IPS-NIHi7 (cell line): Measurements from ENCODE around the gene GOLGA3.
"Not testable (repeated sequence)": the region's sequence is repeated elsewhere in the genome, so short reads cannot be mapped to it uniquely, and the experiment has no call there.

Experiments used
- DNase-seq: peaks from one replicate; pipeline ENCODE4 v3.0.0; 2012; ENCODE audit warnings: mixed read lengths; ENCODE audit errors: extremely low spot score

GOLGA3 gene

GRCh38 chr12:132842449-132843045, 13.9 kb upstream of the GOLGA3 start:
- DNase-seq, result no peak

- no peak for DNase-seq
These were observed 12.5 kb upstream of the GOLGA3 start for GRCh38 chr12:132841151-132841550.

- no peak for DNase-seq
These were observed 11.9 kb upstream of the GOLGA3 start for GRCh38 chr12:132840536-132840935.

DNA sequence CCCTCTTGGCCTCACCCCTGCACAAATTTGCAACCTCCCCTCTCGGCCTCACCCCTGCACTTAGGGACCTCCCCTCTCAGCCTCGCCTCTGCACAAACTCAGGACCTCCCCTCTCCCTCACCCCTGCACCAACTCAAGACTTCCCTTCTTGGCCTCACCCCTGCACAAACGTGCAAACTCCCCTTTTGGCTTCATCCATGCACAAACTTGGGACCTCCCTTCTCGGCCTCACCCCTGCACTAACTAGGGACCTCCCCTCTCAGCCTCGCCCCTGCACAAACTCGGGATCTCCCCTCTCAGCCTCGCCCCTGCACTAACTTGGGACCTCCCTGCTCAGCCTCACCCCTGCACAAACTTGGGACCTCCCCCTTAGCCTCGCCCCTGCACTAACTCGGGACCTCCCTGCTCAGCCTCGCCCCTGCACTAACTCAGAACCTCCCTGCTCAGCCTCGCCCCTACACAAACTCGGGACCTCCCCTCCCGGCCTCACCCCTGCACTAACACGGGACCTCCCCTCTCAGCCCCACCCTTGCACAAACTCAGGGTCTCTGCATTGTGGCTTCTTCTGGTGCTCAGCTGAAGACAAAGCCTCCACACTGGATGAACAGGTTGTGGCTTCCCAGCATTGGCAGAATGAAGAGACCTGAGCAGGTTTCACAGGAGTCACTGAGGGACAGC, 11.0 kb upstream of the GOLGA3 start:
- DNase-seq, result no peak

DNA sequence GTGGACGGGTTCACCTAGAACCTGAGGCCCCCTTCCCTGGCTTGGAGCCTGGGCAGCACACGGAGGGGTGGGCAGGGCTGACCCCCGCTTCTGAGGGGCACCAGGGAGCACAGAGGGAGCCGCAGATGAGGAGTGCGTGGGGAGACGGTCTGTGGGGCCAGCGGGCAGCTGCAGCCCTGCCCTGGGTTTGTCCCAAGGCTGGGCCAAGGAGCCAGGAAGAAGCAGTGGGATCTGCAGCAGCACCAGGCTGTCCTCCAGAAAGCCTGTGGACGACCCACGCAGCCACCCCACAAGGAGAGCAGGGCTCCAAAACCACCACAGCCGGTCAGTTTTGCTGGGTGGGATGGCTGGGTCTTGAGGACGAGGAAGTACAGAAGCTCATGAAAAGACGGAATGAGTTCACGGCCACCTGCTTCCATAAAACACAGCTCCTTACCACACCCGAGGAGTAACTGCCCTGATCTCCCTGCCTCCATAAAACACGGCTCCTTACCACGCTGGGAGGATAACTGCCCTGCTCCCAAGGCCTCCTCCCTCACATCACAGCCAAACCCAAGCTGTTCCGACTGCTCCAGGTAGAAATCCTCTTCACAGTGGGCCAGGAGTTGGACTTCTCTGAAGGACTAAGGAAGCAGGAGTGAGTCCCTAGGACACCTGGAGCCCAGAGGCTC, 9.9 kb upstream of the GOLGA3 start:
- no peak for DNase-seq

- no peak for DNase-seq
These were observed 9.2 kb upstream of the GOLGA3 start for GRCh38 chr12:132837693-132838409.

DNA sequence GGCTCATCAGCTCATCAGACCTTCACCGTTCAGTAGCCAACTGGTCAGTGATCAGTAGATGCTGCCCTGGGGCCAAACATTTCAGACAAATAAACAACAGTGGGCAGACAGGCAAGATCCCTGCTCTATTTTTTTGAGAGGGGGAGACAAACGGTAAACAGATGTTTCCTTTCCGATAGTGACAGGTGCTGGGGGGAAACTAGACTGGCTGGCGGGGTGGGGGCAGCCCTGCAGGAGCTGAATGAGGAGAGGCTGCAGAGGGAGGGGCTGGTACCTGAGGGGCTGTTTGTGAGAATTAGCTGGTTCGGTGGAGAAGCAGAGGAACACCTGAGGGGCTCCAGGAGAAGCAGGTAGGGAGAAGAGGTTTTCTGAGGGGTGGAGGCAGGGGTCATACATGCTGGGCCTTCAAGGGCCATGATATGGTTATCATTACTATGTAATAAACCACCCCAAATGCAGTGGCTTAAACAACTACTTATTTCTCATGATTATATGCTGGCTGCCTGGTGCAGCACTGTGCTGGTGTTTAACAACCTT, 8.2 kb upstream of the GOLGA3 start:
- no peak for DNase-seq

- not testable (repeated sequence) for DNase-seq
These were observed 7.6 kb upstream of the GOLGA3 start for GRCh38 chr12:132836230-132836629.

DNA sequence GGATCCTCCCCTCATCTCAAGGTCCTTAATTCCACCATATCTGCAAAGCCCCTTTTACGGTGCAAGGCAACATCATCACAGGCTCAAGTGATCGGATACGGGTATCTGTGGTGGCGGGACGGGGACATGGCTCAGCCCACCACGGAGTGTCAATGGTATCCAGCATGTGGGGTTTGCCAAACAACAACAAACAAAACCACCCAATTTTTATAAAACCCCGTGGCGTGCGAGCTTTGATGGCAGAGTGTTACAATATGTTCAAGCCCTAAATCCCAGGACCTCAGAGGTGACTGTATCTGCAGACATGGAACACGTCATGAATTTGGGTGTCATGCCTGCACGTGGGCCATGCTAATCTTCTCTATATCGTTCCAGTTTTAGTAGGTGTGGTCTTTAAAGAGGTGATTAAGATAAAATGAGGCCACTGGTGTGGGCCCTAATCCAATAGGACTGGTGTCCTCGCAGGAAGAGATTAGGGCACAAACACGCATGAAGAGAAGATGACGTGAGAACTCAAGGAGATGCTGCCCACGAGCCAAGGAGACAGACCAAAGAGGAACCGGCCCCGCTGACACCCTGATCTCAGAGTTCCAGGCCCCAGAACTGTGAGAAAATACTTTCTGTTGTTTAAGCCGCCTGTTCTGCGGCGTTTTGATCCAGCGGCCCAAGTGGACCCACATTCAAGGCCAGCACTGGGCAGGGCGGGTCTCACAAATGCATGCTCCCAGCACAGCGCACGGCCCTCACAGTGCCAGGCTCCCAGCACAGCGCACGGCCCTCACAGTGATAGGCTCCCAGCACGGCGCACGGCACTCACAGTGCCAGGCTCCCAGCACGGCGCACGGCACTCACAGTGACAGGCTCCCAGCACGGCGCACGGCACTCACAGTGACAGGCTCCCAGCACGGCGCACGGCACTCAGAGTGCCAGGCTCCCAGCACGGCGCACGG, 6.7 kb upstream of the GOLGA3 start:
- DNase-seq, result no peak

DNA sequence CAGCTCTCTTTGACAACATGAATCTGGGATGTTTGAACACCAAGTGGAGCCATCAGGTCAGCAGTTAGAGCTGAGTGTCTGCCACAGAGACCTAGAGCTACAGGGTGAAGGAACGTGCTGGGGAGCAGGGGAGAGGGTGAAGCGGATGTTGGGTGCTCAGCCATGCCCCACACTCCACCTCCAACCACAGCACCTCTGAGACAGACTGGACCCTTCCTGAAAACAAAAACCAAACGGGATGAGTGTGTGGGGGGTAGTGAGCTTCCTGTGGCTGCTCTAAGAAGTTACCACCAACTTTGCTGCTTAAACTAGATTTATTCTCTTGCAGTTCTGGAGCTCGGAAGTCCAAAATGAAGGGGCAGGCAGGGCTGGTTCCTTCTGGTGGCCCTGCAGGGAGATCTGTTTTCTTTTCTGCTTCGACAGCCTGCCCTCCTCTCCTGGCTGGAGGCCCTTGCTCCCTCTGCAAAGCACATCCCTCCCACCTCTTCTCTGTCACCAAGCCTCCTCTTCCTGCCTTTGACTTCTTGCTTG, 5.6 kb upstream of the GOLGA3 start:
- DNase-seq, result no peak

DNA sequence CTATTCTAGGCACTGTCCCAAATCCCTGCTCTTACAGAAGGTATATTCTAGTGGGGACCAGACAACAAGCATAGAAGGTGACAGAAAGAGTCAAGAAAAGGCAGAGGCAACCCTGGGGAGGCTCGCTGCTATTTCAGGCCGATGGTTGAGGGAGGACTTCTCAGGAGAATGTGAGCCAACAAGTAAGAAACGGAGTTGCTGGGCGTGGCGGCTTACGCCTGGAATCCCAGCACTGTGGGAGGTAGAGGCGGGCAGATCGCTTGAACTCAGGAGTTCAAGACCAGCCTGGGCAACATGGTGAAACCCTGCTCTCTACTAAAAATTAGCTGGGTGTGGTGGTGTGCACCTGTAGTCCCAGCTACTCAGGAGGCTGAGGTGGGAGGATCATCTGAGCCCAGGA, 4.7 kb upstream of the GOLGA3 start:
- DNase-seq, result no peak

GRCh38 chr12:132831771-132832170, 3.1 kb upstream of the GOLGA3 start:
- no peak for DNase-seq

DNA sequence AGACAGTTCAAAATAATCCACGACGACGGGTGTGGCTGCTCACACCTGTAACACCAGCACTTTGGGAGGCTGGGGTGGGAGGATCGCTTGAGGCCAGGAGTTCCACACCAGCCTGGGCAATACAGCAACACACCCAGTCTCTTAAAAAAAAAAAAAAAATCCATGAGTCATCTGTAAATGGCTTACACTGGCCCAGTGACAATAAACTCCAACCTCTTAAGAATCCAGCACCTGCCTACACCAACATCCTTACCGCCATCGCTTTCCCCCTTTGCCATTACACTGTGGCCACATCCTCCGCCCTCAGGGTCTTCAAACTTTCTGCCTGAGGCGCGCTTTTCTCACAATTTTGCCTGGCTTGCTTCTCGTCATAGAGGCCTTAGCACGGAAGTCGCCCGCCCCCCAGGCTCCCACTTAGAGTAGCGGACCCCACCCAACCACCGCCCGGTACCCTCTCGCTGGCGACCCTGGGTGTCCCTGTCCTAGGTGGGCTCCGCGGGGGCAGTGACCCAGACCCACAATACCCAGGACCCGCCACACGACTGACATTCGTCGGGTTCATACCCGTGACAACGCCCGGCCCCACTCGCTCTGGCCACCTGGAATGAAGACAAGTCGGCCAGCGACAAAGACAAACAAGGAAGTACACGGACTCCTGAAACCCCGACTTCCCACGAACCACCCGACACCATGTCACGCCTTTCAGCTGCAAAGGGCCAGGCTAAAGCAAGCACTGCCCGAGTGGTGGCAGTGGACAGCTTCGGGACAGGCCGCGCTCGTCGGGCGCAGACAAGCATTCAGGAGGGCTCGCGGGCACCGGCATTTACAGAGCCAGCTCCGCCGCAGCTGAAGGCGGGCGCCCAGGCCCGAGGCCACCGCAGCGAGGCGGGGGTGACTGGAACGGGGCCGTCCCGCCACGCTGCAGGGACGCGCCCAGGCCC, 636 bp downstream of the GOLGA3 start:
- DNase-seq, result no peak

DNA sequence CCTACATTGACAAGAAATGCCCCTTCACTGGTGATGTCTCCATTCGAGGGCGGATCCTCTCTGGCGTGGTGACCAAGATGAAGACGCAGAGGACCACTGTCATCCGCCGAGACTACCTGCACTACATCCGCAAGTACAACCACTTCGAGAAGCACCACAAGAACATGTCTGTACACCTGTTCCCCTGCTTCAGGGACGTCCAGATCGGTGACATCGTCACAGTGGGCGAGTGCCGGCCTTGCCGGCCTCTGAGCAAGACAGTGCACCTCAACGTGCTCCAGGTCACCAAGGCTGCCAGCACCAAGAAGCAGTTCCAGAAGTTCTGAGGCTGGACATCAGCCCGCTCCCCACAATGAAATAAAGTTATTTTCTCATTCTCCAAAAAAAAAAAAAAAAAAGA, 2.8 kb downstream of the GOLGA3 start:
- no peak for DNase-seq

- DNase-seq, result no peak
These were observed 3.6 kb downstream of the GOLGA3 start for GRCh38 chr12:132825089-132825488.

- no peak for DNase-seq
These were observed 4.6 kb downstream of the GOLGA3 start for GRCh38 chr12:132824053-132824452.

- DNase-seq, result no peak
These were observed 10.1 kb downstream of the GOLGA3 start for GRCh38 chr12:132818562-132818961.

DNA sequence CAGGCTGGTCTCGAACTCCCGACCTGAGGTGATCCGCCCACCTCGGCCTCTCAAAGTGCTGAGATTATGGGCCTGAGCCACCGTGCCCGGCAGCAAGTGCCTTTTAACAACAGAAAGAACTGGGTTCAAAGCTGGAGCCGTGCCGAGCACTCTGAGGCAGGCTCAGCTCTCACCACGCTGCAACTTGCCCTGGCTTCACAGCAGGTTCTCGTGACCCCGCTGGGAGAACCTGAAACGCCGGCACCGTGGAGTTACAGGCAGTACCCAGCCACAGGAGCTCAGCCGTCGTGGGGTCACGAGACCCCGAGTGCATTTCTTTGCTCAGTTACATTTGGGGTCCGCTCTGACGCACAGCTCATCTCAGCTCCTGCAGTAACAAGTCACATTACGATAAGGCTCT, 14.4 kb downstream of the GOLGA3 start:
- DNase-seq, result no peak

DNA sequence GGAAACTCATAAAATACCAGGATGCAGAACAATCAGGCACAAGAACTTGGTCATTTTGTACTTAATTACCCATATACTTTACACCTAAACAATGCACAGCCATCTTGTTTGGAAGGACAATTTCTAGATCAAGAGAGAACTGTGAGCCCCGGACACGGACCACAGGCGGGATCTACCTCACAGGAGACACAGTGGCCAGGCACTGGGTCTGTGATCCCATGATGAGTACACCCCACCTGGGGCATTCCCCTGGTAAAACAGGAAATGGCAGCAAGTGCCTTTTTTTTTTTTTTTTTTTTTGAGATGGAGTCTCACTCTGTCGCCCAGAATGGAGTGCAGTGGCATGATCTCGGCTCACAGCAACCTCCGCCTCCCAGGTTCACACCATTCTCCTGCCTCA, 15.2 kb downstream of the GOLGA3 start:
- DNase-seq, result no peak
